GM04504 (cell line): ENCODE results near the gene GLIPR1L2.
A peak's percentile ranks its signal among the peaks of the same experiment; 100 is the strongest.
"Not testable (repeated sequence)": the region's sequence is repeated elsewhere in the genome, so short reads cannot be mapped to it uniquely, and the experiment has no call there.

Experiments
- DNase-seq: peaks from one replicate; pipeline ENCODE4 v3.0.0-alpha.2; 2012; ENCODE audit warnings: low read depth

The GLIPR1L2 gene

DNA sequence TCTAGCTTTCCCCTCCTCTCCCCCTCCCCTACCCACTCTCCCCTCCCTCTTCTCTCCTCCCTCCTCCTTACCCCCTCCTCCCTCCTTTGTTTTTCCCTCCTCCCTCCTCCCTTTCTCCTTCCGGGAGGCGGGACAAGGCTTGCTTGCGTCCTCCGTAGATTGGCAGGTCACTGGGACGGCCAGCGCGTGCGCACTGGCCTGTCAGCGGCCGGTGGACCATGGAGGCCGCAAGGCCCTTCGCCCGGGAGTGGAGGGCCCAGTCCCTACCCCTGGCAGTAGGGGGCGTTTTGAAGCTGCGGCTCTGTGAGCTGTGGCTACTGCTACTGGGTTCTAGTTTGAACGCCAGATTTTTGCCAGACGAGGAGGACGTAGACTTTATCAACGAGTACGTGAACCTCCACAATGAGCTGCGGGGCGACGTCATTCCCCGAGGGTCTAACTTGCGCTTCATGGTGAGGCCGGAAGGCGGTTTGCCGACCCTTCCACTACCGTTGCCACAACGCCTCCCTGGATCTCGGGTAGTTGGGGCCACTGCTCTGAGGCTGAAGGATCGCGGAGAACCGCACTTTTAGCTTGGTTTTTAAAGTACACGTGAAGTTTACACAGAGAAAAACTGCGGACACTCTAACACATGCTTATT lies at the start of gene GLIPR1L2:
TSS of gene GLIPR1L2 (plus strand) at position 191 of the 640 bp plus-strand sequence. CDS start at position 219, 28 bp downstream.
- DNase-seq: peak; percentile 95

- DNase-seq: no peak
Observed at GRCh38 chr12:75341873-75342272, 49.0 kb upstream of the GLIPR1L2 start.

DNA sequence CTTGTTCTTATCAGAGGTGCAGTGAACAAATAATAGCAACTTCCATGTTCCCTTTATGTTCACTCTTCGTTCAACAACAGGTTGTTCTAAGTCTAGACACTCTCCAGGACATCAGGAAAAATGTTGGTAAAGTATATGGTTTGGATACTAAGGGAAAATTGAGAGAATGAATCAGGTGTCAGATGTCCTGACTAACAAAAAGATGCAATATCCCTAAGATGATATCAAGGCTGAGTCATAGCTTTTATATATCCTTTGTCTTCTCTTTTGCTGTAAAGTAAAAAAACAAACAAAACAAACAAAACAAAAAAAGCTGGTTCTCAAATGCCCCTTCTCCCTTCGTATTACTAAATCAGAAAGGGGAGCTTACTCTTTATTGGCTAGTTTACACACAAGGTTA lies 45.4 kb upstream of the GLIPR1L2 start:
- no peak for DNase-seq

DNA sequence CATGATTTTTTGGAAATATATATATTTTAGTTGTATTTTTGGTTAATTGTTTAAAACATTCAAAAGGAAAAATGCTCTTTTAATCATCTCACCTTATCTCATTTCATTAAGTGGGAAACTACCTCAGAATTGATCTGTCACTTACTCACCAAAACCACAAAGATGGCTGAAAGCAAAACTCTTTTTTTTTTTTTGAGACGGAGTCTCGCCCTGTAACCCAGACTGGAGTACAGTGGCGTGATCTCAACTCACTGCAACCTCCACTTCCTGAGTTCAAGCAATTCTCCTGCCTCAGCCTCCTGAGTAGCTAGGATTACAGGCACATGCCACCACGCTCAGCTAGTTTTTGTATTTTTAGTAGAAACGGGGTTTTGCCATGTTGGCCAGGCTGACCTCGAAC lies 44.7 kb upstream of the GLIPR1L2 start:
- not testable (repeated sequence) for DNase-seq

- no peak for DNase-seq
Observed at GRCh38 chr12:75349946-75350345, 40.9 kb upstream of the GLIPR1L2 start.

DNA sequence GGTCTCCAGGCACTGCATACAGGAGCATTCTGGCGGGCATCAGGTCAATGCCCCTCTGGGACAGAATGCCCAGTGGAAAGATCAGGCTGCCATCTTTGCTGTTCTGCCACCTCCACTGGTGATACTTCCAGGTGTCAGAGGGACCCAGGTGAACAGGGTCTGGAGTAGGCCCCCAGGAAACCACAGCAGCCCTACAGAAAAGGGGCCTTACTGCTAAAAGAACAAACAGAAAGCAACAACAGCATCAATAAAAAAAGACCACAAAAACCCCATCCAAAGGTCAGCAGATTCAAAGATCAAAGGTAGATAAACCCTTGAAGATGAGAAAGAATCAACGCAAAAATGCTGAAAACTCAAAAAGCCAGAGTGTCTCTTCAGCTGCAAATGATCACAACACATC lies 40.5 kb upstream of the GLIPR1L2 start:
- DNase-seq: no peak

- DNase-seq: no peak
Observed at GRCh38 chr12:75354011-75354410, 36.9 kb upstream of the GLIPR1L2 start.

- no peak for DNase-seq
Observed at GRCh38 chr12:75360920-75361319, 30.0 kb upstream of the GLIPR1L2 start.

- DNase-seq: no peak
Observed at GRCh38 chr12:75361408-75361807, 29.5 kb upstream of the GLIPR1L2 start.

DNA sequence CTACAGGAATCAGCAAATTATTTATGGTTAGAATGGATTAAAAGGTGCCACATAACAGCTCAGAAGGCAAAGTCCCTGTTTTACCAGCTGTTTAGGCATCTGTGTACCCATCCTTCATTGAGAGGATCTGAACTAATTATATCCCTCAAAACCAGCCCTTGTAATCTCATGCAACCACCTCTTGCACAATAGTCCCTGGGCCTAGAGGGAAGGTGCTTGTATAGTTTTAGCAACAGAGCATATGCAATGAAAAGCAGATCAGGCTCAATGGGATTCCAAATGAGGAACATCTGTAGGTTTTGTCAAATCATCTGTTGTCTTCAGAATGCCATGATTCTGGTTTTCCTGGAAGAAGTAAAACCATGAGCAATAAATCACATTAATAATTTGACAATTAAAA lies 26.0 kb upstream of the GLIPR1L2 start:
- DNase-seq: peak; percentile 66

- DNase-seq: no peak
Observed at GRCh38 chr12:75366629-75367028, 24.3 kb upstream of the GLIPR1L2 start.

GRCh38 chr12:75374971-75375370 lies 15.9 kb upstream of the GLIPR1L2 start:
- DNase-seq: no peak

GRCh38 chr12:75378354-75378753 lies 12.5 kb upstream of the GLIPR1L2 start:
- DNase-seq: no peak

GRCh38 chr12:75389061-75389460 lies 1.8 kb upstream of the GLIPR1L2 start:
- no peak for DNase-seq

DNA sequence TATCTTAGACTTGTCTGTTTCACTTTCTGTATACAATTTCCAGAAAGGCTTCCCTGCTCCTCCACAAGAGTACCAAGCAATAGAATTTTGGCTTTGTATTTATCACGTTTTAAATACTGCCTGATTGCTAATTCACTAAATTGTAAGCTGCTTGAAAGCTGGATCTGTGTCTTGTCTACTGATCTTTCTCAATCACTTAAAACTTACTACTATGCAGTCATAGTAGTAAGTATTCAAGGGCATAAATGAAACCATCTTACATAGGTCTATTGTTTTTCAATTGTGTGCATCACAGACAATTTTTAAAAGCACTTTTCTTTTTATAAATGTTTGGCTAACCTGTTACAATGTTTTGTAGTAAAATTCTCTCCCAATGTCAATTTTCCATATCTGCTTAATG lies 1.2 kb upstream of the GLIPR1L2 start:
- no peak for DNase-seq

DNA sequence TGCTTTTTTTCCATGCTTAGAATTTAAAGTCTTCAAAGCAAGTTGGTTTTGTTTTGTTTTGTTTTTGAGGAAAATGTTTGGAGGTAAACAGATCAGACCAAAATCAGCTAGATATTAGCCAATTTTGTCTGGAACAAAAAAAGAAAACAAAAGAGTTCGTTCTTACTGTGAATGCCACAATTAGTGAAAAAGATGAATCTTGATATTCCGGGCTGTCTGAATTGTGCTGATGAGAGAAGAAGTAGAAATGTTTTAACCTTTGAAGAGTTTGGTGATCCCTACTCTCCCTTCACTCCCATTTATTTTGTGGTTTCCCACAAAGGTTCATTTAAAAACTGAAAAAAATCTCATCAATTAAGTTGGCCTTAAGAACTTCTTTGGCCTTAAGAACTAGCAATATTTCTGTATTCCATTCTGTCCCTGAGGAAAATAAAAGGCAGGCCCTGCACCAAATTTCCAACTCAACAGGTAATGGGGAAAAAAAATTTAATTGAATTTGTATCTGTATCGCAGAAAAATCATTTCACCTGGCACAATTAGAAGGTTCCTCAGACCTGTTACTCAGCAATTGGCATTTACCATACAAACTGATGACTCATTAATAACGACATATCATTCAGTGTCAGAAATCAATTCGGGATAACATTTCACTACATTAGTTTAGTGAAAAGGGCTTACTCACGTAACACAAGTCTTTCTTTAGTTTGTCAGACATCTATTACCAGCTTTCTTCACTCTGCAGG lies 562 bp upstream of the GLIPR1L2 start:
- DNase-seq: no peak

GRCh38 chr12:75404231-75404630 lies 13.3 kb downstream of the GLIPR1L2 start:
- DNase-seq: no peak

DNA sequence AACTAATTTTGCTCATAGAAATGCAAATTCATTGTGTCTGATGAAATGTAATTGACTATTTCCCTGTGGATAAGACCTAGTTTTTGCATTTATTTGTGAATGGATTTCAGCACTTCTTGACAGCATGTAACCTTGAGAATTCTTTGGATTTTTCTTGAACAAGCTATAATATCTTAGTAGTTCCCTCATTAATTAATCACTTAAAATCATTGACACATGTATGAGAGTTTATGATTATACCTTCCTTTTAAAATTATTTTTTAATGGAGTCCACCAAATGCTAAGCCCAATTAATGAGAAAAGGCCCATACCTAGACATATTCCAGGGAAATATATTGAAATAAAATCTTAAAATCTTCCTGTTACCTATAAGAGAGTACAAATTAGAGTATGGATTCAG lies 16.8 kb downstream of the GLIPR1L2 start:
- DNase-seq: no peak

DNA sequence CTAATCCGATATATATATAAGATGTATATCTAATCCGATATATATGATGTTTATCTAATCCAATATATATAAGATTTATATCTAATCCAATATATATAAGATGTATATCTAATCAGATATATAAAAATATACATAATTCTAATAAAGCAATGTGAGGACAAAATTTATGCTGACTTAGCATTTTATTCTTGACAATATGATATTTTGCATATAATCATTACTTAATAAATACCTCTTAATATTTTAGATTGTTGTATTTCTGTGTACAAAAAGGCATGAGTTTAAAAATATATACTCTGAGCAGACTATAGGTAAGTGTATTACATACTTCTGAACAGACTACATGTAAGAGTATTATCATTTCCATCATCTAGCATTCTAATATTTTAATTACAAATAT lies 18.9 kb downstream of the GLIPR1L2 start:
- DNase-seq: no peak

GRCh38 chr12:75414671-75415070 lies 23.8 kb downstream of the GLIPR1L2 start:
- peak; percentile 33 for DNase-seq

- DNase-seq: no peak
Observed at GRCh38 chr12:75419841-75420240, 29.0 kb downstream of the GLIPR1L2 start.

DNA sequence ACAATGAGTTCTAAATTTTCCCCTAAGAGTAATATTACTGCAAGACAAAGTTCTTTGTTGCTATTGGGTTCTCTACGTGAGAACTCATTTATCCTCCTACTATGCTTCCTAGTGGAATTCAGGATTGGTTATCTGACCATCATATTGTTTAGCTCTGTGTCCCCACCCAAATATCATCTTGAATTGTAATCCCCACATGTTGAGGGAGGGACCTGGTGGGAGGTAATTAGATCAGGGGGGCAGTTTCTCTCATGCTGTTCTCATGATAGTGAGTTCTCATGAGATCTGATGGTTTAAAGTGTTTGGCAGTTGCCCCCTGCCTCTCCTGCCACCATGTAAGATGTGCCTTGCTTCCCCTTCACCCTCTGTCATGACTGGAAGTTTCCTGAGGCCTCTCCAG lies 36.6 kb downstream of the GLIPR1L2 start:
- DNase-seq: no peak

DNA sequence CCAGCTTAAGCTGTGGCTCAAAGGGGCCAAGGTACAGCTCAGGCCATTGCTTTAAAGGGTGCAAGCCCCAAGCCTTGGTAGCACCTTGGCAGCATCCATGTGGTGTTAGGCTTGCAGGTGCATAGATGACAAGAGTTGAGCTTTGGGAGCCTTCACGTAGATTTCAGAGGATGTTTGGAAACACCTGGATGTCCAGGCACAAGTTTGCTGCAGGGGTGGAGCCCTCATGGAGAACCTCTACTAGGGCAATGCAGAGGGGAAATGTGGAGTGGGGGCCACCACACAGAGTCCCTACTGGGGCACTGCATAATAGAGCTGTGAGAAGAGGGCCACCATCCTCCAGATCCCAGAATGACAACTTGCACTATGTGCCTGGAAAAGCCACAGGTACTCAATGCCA lies 37.9 kb downstream of the GLIPR1L2 start:
- no peak for DNase-seq

GRCh38 chr12:75432924-75433323 lies 42.0 kb downstream of the GLIPR1L2 start:
- no peak for DNase-seq
